Measurements from ENCODE around the gene FAIM.
"Not testable (repeated sequence)": the region's sequence is repeated elsewhere in the genome, so short reads cannot be mapped to it uniquely, and the experiment has no call there.

FAIM gene

DNA sequence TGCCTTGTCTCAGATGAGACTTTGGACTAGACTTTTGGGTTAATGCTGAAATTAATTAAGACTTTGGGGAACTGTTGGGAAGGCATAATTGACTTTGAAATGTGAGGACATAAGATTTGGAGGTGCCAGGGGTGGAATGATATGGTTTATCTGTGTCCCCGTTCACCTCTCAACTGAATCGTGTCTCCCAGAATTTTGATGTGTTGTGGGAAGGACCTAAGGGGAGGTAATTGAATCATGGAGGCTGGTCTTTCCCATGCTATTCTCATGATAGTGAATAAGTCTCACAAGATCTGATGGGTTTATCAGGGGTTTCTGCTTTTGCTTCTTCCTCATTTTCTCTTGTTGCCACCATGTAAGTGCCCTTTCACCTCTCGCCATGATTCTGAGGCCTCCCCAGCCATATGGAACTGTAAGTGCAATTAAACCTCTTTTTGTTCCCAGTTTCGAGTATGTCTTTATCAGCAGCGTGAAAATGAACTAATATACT lies 4.4 kb upstream of the FAIM start:
- not testable (repeated sequence) for DNase-seq

DNA sequence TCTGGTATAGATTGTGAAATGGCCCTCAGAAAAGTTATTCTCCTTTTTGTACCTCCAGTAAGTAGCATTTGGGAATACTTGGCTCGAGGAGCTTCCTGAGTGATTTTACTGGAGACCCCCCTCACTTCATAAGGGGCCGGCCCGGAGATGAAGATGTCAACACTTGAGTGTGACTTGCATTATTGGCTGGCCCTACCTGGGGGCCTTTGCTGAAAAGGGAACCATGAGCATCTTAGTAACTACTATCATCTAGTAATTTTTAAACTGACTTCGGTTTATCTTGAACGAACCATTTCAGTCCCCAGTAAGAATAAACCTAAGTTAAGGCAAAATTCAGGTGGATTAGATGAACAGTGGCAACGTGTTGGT lies 1.3 kb downstream of the FAIM start:
- DNase-seq = no peak

DNA sequence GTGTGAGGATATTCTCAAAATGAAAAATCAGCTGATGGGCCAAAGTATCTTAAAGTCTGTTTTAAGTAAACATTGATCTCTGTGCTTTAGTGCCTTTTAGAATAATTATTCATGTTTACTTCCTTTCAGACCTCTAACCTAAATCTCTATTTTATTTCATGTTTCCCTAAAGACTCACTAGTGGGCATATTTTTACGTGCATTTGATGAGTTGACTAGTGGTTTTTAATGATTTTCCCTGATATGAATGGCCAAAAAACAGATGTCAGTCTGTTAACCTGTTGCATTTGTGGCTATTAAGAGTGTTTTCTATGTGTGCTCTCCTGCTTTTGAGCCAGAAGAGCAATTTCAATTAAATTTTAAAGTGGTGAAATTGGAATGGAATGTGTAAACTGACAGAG lies 6.9 kb downstream of the FAIM start:
- no peak for DNase-seq

DNA sequence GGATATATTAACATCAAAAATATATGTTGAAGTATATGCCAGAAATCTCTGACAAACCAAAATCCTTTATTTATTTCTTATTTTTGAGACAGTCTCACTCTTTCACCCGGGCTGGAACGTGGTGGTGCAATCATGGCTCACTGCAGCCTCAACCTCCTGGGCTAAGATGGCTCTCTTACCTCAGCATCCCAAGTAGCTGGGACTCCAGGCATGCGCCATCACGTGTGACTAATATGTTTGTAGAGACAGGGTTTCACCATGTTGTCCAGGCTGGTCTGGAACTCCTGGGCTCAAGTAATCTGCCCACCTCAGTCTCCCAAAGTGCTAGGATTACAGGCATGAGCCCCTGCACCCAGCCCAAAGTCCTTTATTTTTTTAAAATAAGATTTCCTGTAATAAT lies 11.9 kb downstream of the FAIM start:
- no peak for DNase-seq

DNA sequence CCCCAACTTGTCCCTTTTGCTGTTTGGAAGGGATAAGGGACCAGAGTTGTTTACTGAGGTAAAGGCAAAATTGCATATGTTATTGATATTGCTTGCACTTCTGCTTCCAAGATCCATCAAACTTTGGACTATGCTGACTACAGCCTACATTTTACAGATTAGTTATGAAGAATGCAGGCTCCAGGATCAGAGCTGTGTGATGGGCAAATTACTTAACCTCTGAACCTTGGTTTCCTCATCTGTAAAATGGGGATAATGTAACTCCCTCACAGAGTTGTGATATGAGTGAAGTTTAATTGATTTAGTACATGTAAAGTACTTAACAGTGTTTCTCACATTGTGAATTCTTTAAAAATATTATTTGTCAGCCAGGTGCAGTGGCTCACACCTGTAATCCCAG lies 15.9 kb downstream of the FAIM start:
- DNase-seq = no peak

DNA sequence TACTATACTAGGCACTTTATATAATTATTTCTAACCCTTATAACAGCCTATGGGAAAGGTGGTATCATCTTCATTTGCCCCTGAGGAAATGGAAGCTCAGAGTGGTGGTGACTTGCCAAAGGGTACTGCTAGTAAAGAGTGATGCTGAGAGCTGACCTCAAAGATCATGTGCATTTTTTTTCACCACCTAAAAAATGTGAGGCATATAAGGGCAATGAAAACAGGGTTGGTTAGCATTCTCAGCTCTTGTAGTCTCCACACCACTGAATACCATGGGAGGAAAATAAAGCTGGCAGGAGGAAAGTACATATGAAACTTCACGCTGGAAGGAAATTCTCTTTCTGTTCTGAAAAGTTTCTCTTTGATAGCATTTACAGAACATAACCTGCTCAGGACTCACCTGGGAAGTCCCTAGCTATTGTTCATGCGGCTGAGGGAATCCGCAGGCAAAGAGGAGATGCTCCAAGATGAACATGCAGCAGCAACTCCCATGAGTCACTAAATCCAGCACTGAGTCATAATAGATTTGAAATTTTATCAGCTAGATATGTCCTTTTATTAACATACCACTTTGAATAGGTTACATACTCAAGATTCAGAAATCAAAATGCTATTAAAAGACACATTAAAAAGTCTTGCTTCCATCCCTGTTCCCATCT lies 17.3 kb downstream of the FAIM start:
- DNase-seq = no peak

DNA sequence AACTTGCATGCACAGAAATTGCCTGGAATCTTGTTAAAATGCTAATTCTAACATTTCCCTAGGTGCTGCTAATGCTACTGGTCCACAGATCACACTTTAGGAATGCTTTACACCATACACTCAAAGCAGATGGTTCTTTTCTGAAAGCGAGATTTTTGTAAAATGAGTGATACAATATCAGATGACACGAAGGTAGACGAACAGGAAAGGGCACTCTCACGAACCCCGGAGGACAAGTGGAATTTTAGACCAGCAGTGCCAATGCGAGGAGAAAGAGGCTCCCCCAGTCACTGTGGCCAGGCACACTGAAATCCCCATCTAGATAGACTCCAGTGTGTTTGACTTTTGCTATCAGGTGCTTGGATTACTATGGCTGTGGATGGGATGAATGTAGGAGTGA lies 21.0 kb downstream of the FAIM start:
- DNase-seq = no peak

DNA sequence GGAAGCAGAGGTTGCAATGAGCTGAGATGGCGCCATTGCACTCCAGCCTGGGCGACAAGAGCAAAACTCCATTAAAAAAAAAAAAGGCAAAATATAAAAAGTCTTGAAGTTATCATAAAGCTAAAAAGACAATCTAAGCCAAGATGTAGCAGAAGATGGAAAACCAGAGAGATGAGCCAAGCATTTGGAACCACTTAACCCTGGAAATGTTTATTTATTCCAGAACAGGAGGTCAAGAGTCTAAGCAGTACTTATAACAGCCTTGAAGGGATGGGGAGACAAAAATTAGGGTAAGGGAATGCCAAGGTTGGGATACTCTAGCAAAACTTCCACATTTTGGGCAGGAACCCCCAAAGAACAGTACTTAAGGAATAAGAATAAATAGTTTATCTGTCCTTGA lies 30.1 kb downstream of the FAIM start:
- no peak for DNase-seq

DNA sequence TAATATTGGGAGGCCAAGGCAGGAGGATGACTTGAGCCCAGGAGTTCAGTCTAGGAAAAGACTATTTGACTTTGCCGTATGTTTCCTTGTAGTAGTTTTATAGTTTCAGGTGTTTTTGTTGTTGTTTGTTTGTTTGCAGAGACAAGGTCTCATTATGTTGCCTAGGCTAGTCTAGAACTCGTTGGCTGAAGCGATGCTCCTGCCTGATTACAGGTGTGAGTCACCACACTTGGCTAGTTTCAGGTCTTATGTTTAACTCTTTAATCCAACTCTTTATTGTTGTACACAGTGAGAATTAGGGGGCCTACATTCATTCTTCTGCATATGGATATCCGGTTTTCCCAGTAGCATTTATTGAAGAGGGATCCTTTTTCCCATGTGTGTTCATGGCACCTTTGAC lies 32.0 kb downstream of the FAIM start:
- no peak for DNase-seq

DNA sequence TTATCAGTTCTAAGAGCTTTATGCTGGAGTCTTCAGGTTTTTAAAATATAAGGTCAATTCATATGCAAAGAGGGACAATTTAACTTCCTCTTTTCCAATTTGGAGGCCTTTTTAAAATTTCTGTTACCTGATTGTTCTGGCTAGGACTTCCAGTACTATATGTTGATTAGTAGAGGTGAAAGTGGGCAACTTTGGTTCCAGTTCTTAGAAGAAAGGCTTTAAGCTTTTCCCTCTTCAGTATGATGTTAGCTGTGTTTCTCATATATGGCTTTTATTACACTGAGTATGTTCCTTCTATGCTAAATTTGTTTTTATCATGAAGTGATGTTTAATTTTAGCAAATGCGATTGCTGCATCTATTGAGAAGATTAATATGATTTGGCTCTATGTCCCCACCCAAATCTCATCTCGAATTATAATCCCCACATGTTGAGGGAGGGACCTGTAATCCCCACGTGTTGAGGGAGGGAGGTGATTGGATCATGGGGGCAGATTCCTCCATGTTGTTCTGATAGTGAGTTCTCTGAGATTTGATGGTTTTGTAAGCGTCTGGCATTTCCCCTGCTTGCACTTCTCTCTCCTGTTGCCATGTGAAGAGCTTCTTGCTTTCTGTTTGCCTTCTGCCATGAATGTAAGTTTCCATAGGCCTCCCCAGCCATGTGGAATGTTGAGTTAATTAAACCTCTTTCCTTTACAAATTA lies 33.8 kb downstream of the FAIM start:
- DNase-seq = no peak

DNA sequence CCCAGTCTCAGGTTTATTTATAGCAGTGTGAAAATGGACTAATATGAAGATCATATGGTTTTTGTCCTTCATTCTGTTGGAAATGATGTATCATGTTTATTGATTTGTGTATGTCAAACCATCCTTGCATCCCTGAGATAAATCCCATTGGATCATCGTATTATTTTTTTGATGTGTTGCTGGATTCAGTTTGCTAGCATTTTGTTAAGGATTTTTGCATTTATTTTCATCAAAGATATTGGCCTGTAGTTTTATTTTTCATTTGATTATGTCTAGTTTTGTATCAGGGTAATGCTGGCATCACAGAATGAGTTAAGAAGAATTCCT lies 34.3 kb downstream of the FAIM start:
- DNase-seq = no peak

DNA sequence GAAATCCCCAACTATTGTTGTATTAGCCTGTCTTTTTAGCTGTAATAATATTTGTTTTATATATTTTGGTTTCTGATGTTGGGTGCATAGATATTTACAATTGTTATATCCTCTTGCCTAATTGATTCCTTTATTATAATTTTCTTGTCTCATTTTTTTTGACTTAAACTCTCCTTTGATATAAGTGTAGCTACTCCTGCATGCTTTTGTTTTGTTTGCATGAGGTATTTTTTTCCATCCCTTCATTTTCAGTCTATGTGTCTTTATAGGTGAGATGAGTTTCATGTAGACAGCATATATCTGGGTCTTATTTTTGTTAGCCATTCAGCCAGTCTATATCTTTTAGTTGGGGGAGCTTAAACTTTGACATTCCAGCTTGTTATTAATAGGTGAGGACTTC lies 37.4 kb downstream of the FAIM start:
- no peak for DNase-seq

DNA sequence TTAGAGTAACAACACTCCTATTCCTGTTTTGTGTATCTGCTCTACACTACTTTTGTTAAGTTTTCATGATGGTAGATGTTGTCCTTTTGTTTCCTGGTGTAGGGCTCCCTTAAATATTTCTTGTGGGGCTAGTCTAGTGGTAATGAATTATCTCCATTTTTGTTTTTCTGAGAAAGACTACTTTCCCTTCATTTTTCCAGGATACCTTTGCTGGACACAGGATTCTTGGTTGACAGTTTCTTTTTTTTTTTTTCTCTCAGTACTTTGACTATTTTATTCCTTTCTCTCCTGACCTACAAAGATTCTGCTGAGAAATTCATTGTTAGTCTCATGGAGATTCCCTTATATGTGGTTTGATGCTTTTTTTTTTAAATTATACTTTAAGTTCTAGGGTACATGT lies 37.9 kb downstream of the FAIM start:
- DNase-seq = no peak

DNA sequence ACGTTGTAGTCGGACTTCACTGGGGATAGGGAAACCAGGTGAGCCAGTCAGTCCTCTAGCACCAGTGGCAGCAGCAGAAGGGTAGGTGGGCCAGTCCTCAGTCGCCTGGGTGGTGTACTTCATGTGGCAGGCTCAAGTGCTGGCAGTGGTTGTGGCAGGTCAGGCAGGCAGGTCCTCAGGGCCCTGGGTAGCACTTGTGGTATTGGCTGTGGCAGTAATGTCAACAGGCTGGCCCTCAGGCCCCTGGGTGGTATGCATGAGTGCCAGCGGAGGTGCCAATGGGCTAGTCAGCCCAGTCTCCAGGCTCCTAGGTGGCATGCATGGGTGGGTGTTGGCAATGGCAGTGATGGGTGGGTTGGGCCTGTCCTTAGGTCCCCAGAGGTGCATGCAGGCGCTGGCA lies 40.6 kb downstream of the FAIM start:
- no peak for DNase-seq

DNA sequence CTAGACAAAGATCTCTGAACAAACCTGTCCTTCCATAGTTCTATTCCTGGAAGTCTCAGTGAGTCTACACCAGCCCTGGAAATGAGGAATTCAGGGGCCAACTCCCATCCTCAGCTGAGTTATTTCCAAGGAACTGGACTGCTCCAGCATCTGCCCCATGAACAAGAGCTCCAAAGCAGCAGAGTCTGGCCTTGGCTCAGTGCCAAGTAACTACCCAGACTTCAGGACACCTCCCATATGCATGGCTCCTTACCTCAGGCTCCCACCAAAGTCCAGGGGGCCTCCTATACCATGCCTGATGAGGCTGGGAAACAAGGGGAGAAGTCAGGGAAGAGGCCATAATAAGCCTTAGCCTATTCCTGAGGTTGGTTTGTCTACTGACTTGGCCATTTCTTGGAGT lies 45.0 kb downstream of the FAIM start:
- DNase-seq = no peak

DNA sequence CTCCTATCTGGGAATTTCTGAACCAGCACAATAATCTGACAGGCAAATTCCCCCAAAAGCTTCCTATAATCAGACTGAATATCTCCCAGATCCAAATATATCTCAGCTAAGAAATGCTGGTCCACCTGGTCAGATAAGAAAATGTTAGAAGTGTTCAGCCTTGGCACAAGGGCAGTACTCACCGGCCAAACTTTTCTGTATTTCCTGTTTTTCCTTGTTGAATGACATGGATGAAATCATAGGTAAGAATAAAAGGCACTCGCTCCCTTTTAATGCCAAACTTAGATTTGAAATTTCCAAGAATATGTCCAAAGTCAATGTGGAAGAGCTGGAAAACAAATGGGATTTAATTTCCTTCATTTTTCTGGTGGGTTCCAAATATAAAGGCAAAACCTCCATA lies 48.9 kb downstream of the FAIM start:
- no peak for DNase-seq

DNA sequence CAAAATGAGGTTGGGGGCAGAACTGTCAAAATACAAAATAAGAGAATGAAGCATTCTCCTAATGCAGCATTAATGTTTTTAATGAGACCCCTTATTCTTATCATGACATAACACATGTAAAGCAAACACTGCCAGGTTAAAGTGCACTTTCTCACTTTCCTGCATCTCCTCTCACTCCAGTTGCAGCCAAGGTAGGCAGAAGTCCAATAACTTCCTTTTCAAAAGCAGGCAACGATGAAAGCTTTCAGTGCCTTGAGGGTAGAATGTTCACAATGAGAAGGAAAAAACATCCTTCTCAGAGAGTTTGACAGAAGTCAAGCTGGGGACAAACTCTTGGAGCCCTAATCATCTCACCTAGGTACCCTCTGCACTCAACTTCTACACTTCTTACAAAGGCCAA lies 59.5 kb downstream of the FAIM start:
- DNase-seq = no peak

DNA sequence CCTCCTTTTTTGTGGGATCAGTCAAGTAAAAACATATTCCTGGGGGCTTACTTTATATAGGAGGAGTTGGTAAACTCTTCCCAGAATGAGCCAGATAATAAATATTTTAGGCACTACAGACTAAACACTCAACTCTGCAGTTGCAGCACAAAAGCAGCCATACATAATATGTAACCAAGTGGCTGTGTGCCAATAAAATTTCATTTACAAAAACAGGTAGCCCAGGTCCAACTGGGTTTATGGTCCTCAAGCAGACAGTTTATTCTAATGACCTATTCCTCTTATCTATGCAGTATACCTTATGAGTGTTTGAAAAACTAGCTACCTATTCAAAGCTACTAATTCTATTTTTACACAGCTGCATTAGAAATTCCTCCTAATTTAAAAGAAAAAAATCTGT lies 61.8 kb downstream of the FAIM start:
- no peak for DNase-seq

DNA sequence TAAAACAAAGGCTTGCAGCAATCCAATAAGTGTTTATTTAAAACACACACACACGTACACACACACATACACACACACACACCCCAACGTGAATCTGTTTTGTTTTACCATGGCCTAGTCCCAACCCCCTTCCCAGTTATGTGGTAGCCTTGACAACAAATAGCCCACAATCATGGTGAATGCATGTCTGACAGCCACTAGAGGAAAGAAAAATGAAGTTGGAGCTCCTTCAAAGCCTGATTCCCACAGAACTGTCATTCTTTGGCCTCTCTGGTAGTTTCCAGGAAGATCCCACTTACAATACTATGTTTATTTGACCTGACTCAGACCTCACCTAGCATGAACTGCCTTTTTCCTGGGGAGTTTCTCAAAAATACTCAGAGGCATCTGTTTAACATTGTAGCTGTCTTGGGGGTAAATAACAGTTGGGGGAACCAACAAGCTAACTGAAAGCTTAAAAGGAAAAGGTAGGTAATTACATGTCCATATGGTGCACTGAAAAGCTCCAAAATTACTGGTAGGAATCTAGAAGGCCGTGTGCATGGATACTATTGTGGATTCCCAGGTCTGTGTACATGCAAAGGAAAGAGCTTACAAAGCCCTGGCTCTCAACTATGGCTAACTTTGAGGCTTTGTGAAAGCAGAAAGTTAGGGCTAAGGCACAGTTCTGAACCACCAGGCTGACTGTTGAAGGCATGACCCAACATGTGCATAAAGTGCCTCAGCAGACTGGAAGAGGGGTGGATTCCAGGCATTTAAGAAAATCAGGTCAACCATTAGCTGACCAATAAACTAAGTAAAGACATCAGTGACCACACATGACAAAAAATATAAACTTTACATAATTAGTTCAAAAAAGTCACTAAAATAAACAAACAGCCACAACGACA lies 65.3 kb downstream of the FAIM start:
- peak in 1 of 2 experiments; percentile 8 for DNase-seq

DNA sequence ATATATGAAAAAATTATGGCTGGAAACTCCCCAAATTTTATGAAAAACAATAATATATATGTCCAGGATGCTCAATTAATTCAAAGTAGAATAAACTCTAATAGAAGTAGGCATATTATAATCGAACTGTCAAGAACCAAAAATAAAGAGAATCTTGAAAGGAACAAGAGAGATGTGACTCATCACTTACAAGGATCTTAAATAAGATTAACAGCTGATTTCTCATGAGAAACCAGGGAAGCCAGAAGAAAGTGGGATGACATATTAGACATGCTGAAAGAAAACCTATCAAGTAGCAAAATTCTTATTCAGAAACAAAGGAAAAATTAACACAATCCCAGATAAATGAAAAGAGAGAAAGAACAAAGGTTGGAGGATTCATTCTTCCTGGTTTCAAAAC lies 66.8 kb downstream of the FAIM start:
- no peak for DNase-seq

DNA sequence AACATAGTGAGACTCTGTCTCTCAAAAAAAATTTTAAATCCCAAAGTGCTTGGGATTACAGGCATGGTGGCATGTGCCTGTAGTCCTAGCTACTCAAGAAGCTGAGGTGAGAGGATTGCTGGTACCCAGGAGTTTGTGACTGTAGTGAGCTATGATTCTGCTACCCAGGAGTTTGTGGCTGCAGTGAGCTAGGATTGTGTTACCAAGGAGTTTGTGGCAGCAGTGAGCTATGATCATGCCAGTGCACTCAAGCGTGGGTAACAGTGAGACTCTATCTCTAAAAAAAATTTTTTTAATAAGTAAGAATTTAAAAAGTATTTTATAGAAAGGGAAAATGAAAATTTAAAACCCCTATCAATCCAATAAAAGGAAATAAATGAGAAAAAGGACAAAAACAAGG lies 69.5 kb downstream of the FAIM start:
- no peak for DNase-seq

DNA sequence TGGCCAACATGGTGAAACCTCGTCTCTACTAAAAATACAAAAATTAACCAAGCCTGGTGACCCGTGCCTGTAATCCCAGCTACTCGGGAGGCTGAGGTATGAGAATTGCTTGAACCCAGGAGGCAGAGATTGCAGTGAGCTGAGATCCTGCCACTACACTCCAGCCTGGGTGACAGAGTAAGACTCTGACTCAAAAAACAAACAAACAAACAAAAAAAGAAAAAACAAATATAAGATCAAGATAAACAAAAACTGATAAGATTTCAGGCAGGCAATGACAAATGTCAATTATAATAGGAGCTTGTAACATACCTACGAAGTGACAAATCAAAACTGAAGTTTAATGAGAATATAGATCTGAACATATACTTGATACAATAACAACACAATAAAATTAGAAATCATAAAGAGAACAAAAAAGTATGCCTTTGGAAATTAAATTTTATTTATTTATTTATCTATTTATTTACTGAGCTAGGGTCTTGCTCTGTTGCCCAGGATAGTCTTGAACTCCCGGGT lies 70.4 kb downstream of the FAIM start:
- DNase-seq = no peak

DNA sequence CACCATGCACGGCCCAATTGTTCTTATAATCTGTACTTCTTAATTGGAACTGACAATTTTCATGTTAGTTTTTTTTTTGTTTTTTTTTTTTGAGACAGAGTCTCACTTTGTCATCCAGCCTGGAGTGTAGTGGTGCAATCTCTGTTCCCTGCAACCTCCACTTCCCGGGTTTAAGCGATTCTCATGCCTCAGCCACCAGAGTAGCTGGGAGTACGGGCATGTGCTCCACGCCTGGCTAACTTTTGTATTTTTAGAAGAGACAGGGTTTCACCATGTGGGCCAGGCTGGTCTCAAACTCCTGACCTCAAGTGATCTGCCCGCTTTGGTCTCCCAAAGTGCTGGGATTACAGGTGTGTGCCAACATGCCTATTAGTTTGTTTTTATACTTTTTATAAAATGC lies 72.4 kb downstream of the FAIM start:
- DNase-seq = not testable (repeated sequence)
